Osteoblast (primary cell): ENCODE data around the gene STK32A. TPM values are rescaled to one million over a fixed set of nuclear protein-coding genes. Genes with fewer than 3 reads are reported as not detected.

Experiments
- DNase-seq: peaks from one replicate; pipeline ENCODE4 v3.0.0; 2011; ENCODE audit warnings: low spot score, mixed read lengths; ENCODE audit not compliant: insufficient read length; ENCODE audit errors: missing footprints
- H2AFZ ChIP-seq: 2 replicates; pipeline ENCODE4 v1.6.0; 2011; ENCODE audit warnings: mild to moderate bottlenecking, low read length
- H3K27ac ChIP-seq: 2 replicates; pipeline ENCODE4 v1.5.1; 2011; ENCODE audit warnings: mild to moderate bottlenecking, low read depth, low read length, moderate library complexity
- H3K27me3 ChIP-seq: 2 replicates; pipeline ENCODE4 v1.6.0; 2012; ENCODE audit warnings: mild to moderate bottlenecking, control low read depth, inconsistent platforms, low read length, moderate library complexity; ENCODE audit not compliant: insufficient read depth
- H3K36me3 ChIP-seq: 2 replicates; pipeline ENCODE4 v1.5.1; 2011; ENCODE audit warnings: mild to moderate bottlenecking, low read length, control low read depth, moderate library complexity; ENCODE audit not compliant: insufficient read depth
- H3K4me1 ChIP-seq: 2 replicates; pipeline ENCODE4 v1.5.1; 2011; ENCODE audit warnings: mild to moderate bottlenecking, low read length, control low read depth, moderate library complexity; ENCODE audit not compliant: insufficient read depth
- H3K4me2 ChIP-seq: 2 replicates; pipeline ENCODE4 v1.6.0; 2011; ENCODE audit warnings: mild to moderate bottlenecking, low read length; ENCODE audit not compliant: insufficient read depth
- H3K4me3 ChIP-seq: fragments of 200-600 bp; sonication (generic); 3 replicates; pipeline ENCODE4 v1.5.1; 2012; ENCODE audit warnings: mild to moderate bottlenecking, low read length, inconsistent platforms; ENCODE audit not compliant: insufficient read depth
- H3K79me2 ChIP-seq: 2 replicates; pipeline ENCODE4 v1.6.0; 2012; ENCODE audit warnings: mild to moderate bottlenecking, low read length, control low read depth, inconsistent platforms; ENCODE audit not compliant: insufficient read depth
- H3K9me3 ChIP-seq: 2 replicates; pipeline ENCODE4 v1.5.1; 2011; ENCODE audit warnings: low read depth, low read length, control low read depth
- H4K20me1 ChIP-seq: 2 replicates; pipeline ENCODE4 v1.6.0; 2012; ENCODE audit warnings: mild to moderate bottlenecking, low read length, control low read depth; ENCODE audit not compliant: insufficient read depth
- CTCF ChIP-seq: IDR thresholded peaks from 2 replicates; pipeline ENCODE4 v1.5.1; 2011; ENCODE audit warnings: mild to moderate bottlenecking, low read depth, low read length, moderate library complexity; ENCODE audit errors: extremely low read depth
- total RNA-seq: library from RNA; depleted of rRNA; stranded (reverse); fragments of >200 nt; gene quantifications from 2 replicates; pipeline ENCODE4 v1.2.3, GENCODE V29; 2012

STK32A gene
- total RNA-seq, 1 donor, result 1.8 TPM

DNA sequence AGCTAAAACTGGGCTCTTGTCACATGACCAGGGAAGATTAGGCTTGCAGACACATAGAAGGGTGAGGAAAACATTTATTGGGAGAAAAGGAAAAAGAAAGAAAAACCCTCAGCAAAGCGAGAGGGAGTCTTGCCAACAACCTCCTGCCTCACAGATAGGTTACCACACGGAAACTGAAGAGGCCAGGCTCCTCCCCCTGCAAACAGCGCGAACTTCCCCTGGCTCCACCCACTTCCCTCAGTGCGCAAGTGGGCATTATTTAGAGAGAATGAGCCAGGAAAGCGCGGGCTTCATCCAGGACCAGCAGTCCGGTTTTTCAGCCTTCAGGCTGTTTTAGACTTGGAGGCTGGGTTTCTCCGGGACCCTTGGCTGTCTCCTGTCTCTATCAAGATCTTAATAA is 70.3 kb downstream of the STK32A start:
- Histone ChIP-seq H3K27ac (no peak overlapping the region), H3K4me2 (no peak overlapping the region), H3K27me3 (no peaks in the 10 kb centered on the region), H3K4me1 (peaks cover 28% of the 10 kb centered on the region), H3K79me2 (no peaks in the 10 kb centered on the region), H2AFZ (no peak overlapping the region), H3K4me3 (no peak overlapping the region), H3K9me3 (no peaks in the 10 kb centered on the region), H3K36me3 (no peaks in the 10 kb centered on the region), H4K20me1 (no peaks in the 10 kb centered on the region)
- TF ChIP-seq CTCF, result no peak
- no peak for DNase-seq

DNA sequence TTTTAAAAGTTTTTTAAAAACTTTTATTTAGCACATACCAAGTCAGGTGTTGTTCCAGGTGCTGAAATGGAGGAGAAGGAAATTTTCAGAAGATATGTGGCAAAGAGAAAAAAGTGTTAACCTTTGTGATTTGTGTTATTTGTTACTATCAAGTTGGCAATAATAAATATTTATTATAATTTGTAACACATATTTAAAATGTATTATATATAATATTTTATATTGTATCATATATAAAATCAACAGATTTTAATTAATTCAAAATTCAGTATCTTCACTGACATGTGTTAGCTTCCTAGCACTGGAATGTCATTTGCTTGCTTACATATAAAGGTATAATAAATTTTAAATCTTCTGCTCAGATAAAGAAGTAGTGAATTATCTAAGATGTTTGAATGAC is 71.5 kb downstream of the STK32A start:
- no peak overlapping the region for H3K4me3 ChIP-seq
- H3K36me3 ChIP-seq, result no peaks in the 10 kb centered on the region
- peaks cover 37% of the 10 kb centered on the region for H3K4me1 ChIP-seq
- no peaks in the 10 kb centered on the region for H3K9me3 ChIP-seq
- DNase-seq, result no peak
- no peaks in the 10 kb centered on the region for H4K20me1 ChIP-seq
- no peak for TF ChIP-seq CTCF
- H2AFZ ChIP-seq, result no peak overlapping the region
- H3K79me2 ChIP-seq, result no peaks in the 10 kb centered on the region
- H3K4me2 ChIP-seq, result no peak overlapping the region
- H3K27me3 ChIP-seq, result no peaks in the 10 kb centered on the region
- H3K27ac ChIP-seq, result no peak overlapping the region

DNA sequence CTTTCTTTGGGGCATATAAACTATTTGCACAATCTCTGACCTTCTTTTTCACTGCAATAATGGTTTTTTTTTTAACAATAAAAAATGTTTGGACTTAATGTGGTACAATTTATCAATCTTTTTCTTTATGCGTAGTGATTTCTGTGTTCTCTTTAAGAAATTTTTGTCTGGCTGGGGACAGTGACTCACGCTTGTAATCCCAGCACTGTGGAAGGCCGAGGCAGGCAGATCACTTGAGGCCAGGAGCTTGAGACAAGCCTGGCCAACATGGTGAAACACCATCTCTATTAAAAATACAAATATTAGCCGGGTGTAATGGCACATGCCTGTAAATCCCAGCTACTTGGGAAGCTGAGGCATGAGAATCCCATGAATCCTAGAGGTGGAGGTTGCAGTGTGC is 72.3 kb downstream of the STK32A start:
- Histone ChIP-seq H3K4me3 (no peak overlapping the region), H2AFZ (no peak overlapping the region), H3K27ac (no peak overlapping the region)

DNA sequence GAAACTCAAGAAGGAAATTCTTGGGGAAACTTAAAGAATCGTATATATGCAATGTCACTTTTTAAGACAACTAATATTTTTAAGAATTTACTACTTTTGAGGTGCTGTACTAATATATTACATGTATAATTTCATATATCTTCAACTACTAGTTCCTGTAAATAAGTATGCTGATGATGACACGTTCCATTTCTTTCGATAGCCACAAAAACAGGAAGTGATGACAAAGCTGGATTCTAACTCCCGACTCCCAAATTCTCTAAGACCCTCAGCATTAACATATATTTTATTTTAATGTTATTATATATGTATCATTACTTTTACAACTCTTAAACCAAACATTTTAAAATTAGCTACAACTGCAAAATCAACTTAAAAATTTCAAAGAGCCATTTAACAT is 74.8 kb downstream of the STK32A start:
- no peak overlapping the region for H3K4me3 ChIP-seq
- H2AFZ ChIP-seq, result no peak overlapping the region
- H3K27me3 ChIP-seq, result no peaks in the 10 kb centered on the region
- no peaks in the 10 kb centered on the region for H3K9me3 ChIP-seq
- peaks cover 17% of the 10 kb centered on the region for H3K4me1 ChIP-seq
- DNase-seq, result no peak
- no peak overlapping the region for H3K4me2 ChIP-seq
- no peaks in the 10 kb centered on the region for H3K36me3 ChIP-seq
- no peaks in the 10 kb centered on the region for H4K20me1 ChIP-seq
- H3K27ac ChIP-seq, result peak overlapping the region; percentile 69
- H3K79me2 ChIP-seq, result no peaks in the 10 kb centered on the region
- no peak for TF ChIP-seq CTCF

More for the DNA sequence above, 72.3 kb downstream of the STK32A start:
- DNase-seq, result no peak
- H3K79me2 ChIP-seq, result no peaks in the 10 kb centered on the region
- no peak for TF ChIP-seq CTCF
- peaks cover 37% of the 10 kb centered on the region for H3K4me1 ChIP-seq
- no peaks in the 10 kb centered on the region for H4K20me1 ChIP-seq
- H3K9me3 ChIP-seq, result no peaks in the 10 kb centered on the region
- H3K36me3 ChIP-seq, result no peaks in the 10 kb centered on the region
- H3K27me3 ChIP-seq, result no peaks in the 10 kb centered on the region
- H3K4me2 ChIP-seq, result no peak overlapping the region
